ENCODE results near the gene DHDH. TPM values are rescaled to one million over a fixed set of nuclear protein-coding genes. Genes with fewer than 3 reads are reported as not detected.

The DHDH gene
- polyA plus RNA-seq, 1 donor = 0.54 TPM

GRCh38 chr19:48950159-48950558, 16.7 kb downstream of the DHDH start:
- DNase-seq (ENCODE audit: low read depth) = no peak

- DNase-seq (ENCODE audit: low read depth) = no peak
These were observed 17.5 kb downstream of the DHDH start for GRCh38 chr19:48950830-48951519.

GRCh38 chr19:48953141-48953540, 19.6 kb downstream of the DHDH start:
- no peak for DNase-seq (ENCODE audit: low read depth)

- DNase-seq (ENCODE audit: low read depth) = no peak
These were observed 20.6 kb downstream of the DHDH start for GRCh38 chr19:48953990-48954594.

GRCh38 chr19:48954595-48955307, 21.3 kb downstream of the DHDH start, which contains the start of gene BAX:
Gene BAX (plus strand): TSS chr19:48954875. CDS start chr19:48954929, 54 bp downstream.
- DNase-seq (ENCODE audit: low read depth) = peak; percentile 82

GRCh38 chr19:48955308-48955958, 21.9 kb downstream of the DHDH start:
- DNase-seq (ENCODE audit: low read depth) = no peak

GRCh38 chr19:48958006-48958405, 24.5 kb downstream of the DHDH start:
- no peak for DNase-seq (ENCODE audit: low read depth)

GRCh38 chr19:48959341-48960239, 26.1 kb downstream of the DHDH start:
- no peak for DNase-seq (ENCODE audit: low read depth)

GRCh38 chr19:48961051-48961649, 27.7 kb downstream of the DHDH start:
- DNase-seq (ENCODE audit: low read depth) = no peak

GRCh38 chr19:48961673-48962028, 28.2 kb downstream of the DHDH start:
- DNase-seq (ENCODE audit: low read depth) = no peak

GRCh38 chr19:48962029-48962848, 28.7 kb downstream of the DHDH start:
- DNase-seq (ENCODE audit: low read depth) = no peak

- no peak for DNase-seq (ENCODE audit: low read depth)
These were observed 29.3 kb downstream of the DHDH start for GRCh38 chr19:48962849-48963165.

GRCh38 chr19:48963371-48964204, 30.1 kb downstream of the DHDH start:
- DNase-seq (ENCODE audit: low read depth) = no peak

- DNase-seq (ENCODE audit: low read depth) = no peak
These were observed 30.9 kb downstream of the DHDH start for GRCh38 chr19:48964205-48965039.

GRCh38 chr19:48965040-48965805, 31.7 kb downstream of the DHDH start, which contains the start of gene FTL:
Gene FTL (plus strand): TSS chr19:48965309. CDS start chr19:48965508, 199 bp downstream.
- DNase-seq (ENCODE audit: low read depth) = peak; percentile 86

GRCh38 chr19:48965806-48966540, 32.5 kb downstream of the DHDH start:
- DNase-seq (ENCODE audit: low read depth) = peak; percentile 59

Data from forelimb muscle (tissue), 1 donor.